GM19455 (cell line): ENCODE results near the gene ELOB.
A peak's percentile ranks its signal among the peaks of the same experiment; 100 is the strongest.

Experiments
- ATAC-seq: cut with Tn5 transposase; IDR thresholded peaks from one replicate; pipeline ENCODE4 v1.9.1; 2021; ENCODE audit not compliant: unreplicated experiment

The ELOB gene

DNA sequence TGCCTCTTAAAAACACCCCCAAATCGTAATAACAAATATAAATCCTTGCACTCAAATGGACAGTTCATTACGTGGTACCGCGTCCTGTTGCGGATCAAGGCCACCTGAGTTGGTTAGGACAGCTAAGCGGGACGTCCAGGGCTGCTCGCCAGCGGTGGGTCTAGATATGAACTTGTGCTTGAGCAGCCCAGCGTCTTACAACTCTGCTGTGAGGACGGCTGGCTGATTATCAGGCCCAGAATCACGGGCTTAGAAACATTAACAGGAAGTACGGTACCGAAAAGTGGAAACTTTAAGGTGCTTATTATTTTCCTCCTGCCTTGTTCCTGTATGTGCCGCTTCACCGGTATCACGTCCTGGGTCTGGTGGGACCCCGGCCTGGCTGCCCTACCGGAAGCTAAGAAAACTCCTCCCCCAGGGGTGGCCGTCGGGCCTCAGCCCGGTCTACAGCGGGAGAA, 25.5 kb downstream of the ELOB start:
- peak; percentile 29 for ATAC-seq

- no peak for ATAC-seq
These were observed 27.1 kb downstream of the ELOB start for GRCh38 chr16:2749936-2750335.

- no peak for ATAC-seq
These were observed 27.6 kb downstream of the ELOB start for GRCh38 chr16:2749476-2749875.

GRCh38 chr16:2748757-2749455, 28.2 kb downstream of the ELOB start:
- no peak for ATAC-seq

DNA sequence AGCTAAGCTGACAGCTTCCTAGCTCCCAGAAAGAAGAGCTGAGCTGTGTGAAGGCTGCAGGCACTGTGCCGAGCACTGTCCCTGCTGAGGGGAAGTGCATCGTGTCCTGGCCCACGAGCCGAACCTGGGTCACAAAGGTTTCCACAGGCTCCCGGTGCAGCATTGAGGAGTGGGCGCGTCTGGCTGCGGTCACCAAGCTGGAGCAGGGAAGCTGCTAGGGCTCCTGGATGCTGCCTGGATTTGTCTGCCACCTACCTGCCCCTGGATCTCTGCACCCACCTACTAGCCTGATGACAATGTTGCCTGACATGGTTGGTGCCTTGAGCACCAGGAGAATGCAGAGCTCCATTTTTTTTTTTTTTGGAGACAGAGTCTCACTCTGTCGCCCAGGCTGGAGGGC, 31.1 kb downstream of the ELOB start:
- no peak for ATAC-seq

- ATAC-seq, result no peak
These were observed 31.8 kb downstream of the ELOB start for GRCh38 chr16:2745116-2745890.

GRCh38 chr16:2744711-2745110, 32.4 kb downstream of the ELOB start:
- no peak for ATAC-seq

DNA sequence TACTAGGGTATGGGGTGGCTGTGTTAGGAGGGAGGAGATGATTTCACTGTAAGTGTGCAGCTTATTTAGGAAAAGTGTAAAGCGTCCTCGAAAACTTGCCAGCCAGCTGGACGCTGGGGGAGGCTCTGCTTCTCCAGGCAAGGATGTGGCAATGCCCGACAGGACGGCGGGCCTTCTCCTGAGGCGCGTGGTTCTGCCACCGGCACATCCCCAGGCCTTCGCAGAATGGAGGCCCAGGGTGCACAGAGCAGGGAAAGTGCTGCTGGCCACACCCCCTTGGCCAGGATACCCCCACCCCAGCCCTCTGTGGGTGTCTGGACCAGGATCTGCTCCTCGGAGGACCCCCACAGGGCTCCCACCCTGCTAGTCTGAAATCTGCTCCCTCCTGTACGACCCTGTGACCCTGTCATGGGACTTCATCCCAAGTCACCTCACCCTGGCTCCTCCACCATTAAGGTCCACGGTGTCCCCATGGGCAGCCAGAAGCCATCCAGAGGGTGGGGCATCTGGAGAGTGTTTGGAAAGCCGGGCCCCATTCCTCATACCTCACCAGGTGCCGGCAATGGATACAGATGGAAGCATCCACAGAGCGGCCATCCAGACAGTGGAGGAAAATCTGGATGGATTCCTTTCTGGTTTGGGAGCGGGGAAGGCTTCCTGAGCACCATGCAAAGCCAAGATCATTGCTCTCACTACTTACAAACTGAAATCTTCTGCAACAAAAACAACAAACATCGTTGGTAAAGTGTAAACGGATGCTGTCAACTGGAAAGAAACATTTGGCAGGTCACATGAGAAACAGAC, 33.9 kb downstream of the ELOB start:
- no peak for ATAC-seq

GRCh38 chr16:2742323-2743006, 34.6 kb downstream of the ELOB start:
- no peak for ATAC-seq

DNA sequence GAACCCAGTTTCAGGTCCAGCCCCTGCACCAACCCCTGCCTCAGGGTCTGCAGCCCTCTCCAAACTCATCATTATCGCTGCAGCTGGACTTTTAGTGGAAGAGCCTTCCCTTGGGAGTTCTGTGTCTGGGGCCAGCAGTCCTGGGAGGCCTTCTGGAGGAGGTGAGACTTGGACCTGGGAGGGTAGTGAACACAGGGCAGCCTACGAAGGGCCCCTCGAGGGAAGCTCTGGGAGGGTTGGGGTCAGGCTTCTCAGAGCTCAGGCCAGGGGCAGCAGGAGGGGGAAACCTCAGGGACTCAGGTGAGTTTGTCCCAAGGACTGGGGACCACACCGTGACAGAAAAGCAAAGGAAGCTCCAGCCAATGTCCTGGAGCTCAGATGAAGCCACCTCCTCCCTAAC, 35.9 kb downstream of the ELOB start:
- ATAC-seq, result no peak

- ATAC-seq, result no peak
These were observed 36.6 kb downstream of the ELOB start for GRCh38 chr16:2740476-2740875.

GRCh38 chr16:2739625-2740430, 37.3 kb downstream of the ELOB start:
- ATAC-seq, result no peak

DNA sequence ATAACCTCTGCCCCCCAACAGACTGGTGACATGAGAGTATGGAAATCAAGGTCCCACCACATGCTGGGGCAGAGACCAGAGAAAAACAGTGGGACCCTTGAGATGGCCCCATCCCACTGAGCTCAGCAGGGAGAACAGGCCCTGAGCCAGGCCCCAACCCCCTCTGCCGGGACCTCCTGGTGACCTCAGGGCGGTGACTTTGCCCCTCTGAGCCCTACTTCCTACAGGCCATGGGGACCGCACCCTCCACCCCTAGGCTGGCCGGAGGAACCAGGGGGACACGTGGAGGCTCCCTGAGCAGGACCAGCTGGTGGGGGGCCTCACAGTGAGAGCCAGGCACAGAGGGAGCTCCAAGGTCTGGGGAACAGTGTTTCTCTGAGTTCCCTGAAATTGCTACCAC, 38.5 kb downstream of the ELOB start:
- no peak for ATAC-seq

- no peak for ATAC-seq
These were observed 39.1 kb downstream of the ELOB start for GRCh38 chr16:2737895-2738418.

- no peak for ATAC-seq
These were observed 39.9 kb downstream of the ELOB start for GRCh38 chr16:2737238-2737605.

- no peak for ATAC-seq
These were observed 40.4 kb downstream of the ELOB start for GRCh38 chr16:2736476-2737237.

DNA sequence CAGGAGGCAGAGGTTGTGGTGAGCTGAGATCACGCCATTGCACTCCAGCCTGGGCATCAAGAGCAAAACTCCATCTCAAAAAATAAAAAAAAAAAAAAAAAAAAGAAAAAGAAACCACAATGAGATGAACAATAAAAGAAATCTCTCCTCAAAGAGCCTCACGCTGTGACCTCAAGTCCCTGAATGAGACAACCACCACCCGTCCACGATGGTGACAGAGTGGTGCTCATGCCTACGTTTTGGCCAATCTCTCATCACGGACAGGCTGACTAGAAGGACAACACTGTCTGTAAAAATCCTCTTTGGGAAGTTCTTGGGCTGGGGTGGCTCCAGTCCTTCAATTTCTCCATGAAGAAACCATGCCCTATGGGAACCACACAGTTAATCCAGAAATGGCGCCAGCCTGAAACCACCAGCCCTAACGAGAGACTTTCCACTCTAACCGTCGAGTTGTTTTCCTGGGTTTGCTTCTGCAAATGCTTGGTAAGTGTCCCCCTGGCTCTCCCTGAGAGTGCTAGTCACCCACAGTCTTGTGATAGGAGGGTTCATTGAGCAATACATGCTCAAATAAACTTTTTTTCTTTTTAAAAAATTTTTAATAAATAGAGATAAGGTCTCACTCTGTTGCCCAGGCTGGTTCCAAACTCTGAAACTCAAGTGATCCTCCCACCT, 42.1 kb downstream of the ELOB start:
- no peak for ATAC-seq

DNA sequence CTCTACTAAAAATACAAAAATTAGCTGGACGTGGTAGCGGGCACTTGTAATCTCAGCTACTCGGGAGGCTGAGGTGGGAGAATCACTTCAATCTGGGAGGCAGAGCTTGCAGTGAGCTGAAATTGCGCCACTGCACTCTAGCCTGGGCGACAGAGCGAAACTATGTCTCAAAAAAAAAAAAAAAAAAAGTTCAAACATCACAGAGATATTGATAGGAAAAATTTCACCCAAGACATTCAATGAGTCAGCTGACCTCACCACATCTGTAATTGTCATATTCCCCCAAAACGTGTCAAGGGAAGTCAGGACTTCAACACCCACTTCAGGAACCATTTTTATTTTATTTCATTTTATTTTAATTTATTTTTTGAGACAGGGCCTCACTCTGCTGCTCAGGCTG, 49.0 kb downstream of the ELOB start:
- no peak for ATAC-seq

DNA sequence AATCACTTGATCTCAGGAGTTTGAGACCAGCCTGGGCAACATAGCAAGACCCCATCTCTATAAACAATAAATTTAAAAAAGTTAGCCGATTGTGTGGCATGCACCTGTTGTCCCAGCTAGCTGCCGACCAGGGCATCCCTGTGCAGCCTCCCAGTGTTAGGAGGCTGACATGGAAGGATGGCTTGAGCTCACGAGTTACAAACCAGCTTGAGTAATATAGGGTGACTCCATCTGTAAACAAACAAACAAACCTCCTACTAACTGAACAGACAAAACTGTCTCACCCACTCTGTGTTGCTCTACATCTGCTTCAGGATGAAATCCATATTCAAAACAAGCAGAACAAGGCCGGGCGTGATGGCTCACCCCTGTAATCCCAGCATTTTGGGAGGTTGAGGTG, 50.2 kb downstream of the ELOB start:
- no peak for ATAC-seq
